IPS DF 19.7 (cell line): ENCODE results near the gene LGI4.

Experiments
- DNase-seq: peaks from one replicate; pipeline ENCODE4 v3.0.0-alpha.2; 2013; ENCODE audit warnings: low read depth, low spot score

Gene LGI4

DNA sequence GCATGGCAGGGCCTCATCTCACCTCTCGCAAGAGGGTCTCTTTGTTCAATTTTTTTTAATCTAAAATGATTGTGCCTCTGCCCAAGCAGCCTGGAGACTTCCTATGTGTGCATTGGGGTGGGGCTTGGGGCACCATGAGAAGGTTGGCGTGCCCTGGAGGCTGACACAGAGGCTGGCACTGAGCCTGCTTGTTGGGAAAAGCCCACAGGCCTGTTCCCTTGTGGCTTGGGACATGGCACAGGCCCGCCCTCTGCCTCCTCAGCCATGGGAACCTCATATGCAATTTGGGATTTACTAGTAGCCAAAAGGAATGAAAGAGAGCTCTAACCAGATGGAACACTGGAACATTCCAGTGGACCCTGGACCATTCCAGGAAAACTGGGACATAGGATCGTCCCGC is 11.3 kb downstream of the LGI4 start:
- no peak for DNase-seq

DNA sequence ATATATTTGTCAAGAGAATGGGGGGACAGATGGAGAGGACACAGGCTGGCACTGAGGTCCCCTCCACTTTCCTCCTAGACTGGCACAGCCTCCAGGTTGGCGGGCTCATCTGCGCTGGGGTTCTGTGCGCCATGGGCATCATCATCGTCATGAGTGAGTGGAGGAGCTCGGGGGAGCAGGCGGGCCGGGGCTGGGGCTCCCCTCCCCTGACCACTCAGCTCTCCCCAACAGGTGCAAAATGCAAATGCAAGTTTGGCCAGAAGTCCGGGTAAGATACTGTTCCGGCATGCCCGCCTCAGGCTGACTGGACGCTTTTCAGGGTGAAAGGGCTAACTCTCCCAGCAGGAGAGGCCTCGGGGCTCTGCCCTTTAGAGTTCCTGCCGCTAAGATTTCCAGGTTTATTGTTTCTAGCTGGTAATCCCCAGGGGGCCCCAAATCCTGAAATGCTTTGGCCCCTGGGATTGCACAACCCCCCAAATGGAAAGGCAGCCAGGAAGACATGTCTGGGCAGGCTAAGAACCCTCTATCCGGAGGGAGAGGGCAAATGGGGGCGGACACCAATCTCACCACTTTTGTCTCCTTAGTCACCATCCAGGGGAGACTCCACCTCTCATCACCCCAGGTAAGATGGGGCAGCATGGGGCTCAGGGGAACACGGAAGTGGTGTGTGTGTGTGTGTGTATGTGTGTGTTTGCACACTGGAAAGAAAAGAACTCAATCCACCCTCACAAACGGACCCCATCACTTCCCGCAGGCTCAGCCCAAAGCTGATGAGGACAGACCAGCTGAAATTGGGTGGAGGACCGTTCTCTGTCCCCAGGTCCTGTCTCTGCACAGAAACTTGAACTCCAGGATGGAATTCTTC is 11.9 kb downstream of the LGI4 start:
- no peak for DNase-seq

DNA sequence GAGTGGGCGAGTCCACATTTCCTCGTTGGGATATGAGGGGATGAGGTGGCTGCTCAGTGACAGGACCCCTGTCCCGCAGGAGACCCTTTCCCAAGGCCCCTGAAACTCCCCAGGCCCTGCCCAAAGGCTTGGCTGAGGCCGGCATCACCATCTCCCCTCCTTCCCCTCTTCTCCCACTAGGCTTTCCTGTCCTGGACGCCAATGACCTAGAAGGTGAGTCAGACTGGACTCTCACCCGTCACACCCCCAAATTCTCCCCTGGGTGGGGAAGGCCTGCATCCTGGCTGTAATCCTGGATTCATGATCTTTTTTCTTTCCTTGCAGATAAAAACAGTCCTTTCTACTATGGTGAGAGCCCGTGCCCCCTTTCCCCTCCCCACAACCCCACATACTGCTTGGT is 14.0 kb downstream of the LGI4 start:
- DNase-seq: no peak

DNA sequence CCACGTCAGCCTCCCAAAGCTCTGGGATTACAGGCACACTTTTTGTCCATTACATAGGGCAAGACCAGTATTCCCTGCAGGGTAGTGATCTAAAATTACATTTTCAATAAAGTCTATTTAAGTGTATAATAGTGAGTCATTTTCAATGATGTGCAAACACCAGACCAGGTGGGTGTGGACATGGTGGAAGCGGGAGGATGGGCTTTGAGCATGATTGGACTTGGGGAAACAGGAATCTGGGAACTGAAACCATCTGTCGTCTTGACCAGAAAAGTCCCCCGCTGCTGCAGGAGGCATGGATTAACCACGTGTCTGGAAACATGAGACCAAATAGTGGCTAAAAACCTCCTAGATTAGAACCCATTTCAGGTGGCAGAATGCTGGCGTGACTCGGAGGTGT is 14.4 kb downstream of the LGI4 start:
- DNase-seq: no peak

DNA sequence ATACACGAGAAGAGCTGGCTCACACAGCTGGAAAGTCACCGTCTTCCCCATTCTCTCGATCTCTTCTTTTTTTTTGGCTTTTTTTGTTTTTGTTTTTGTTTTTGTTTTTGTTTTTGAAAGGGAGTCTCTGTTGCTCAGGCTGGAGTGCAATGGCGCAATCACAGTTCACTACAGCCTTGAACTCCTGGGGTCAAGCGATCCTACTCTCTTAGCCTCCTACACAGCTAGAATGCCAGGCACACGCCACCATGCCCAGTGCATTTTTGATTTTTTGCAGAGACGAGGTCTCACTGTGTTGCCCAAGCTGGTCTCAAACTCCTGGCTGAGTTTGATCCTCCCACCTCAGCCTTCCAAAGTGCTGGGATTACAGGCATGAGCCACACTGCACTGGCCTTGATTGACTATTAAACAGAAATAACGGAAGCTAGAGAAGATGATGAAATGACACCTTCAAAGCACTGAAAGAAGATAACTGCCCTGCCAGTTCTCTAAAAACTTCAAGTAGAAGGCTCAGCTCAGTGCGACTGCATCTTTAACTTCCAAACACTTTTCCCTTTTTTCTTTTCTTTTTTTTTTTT is 15.2 kb downstream of the LGI4 start:
- no peak for DNase-seq

DNA sequence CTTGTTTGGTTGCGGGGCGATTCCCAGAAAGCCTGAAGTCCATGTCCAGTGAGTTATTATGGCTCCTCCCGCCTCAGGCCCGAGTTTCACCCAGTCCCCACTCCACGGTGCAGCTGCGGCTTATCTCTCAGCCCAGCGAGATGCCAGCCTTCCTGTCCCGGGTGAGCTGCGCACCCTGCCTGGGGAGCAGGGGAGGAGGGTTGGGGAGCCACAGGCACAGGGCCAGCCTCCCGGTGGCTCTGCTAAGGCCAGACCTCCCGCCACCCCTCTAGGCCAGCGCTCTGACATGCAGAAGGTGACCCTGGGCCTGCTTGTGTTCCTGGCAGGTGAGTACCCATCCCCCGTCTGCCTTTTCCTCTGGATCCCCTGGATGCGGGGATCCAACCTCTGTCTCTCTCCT is 15.8 kb downstream of the LGI4 start:
- no peak for DNase-seq

DNA sequence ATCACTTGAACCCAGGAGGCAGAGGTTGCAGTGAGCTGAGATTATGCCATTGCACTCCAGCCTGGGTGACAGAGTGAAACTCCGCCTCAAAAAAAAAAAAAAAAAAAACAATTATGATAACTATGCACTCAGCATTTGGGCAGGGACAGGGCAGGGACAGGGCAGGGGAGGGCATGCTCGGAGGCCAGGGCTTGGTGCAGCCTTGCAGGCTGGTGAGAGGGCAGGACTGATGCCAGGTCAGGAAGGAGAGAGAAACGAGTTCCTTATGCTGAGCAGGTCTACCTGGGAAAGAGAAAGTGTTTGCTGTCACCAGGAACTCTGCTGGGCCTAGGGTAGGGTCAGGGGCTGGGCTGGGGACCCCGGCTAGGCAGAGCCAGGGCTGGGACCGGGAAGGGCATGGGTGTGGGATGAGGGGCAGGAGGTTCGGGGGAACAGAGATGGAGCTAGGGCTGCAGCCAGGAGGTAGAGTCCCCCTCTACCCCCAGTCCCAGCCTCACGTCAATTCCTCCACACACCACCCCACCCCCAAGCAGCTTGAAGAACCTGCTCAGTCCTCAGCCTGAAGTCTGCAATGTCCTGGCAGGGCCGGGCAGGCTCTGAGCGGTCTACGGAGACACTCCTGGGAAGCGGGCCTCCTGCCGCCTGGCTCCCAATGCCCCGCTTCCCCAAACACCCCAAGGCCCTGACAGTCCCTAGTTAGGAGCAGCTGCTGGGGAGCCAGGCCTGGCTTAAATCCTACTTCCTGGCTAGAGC is 16.4 kb downstream of the LGI4 start:
- no peak for DNase-seq

DNA sequence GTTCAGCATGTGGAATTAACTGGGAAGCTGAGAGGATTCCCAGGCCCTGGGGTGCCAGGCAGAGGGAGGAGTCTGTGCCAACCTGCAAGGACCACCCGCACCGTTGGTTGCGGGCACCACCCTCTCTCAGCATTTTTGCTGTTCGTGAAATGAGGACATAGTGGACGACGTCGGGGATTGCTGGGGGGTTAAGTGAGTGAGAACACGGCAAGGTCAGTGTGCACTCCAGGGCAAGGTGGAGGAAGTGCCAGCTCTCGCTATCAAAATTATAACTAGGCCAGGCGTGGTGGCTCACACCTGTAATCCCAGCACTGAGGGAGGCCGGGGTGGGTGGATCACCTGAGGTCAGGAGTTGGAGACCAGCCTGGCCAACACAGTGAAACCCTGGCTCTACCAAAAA is 17.1 kb downstream of the LGI4 start:
- no peak for DNase-seq

DNA sequence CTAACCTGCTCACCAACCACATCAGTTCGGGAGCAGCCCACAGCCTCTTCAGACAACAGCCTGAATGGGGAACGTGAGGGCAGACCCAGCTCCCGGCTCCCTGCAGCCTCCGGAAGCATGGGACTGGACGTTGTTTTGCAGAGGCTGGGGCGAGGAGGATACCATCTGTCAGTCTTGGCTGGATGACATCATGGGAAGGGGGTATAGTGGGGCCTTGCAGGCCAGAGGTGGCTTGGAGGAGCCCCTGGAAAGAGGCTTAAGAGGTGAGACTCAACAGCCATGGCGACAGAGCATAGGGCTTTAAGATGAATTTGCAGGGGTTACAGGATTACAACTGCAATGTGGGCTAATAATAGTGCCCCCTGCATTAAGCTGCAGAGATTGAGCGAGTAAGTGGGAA is 17.7 kb downstream of the LGI4 start:
- DNase-seq: no peak

DNA sequence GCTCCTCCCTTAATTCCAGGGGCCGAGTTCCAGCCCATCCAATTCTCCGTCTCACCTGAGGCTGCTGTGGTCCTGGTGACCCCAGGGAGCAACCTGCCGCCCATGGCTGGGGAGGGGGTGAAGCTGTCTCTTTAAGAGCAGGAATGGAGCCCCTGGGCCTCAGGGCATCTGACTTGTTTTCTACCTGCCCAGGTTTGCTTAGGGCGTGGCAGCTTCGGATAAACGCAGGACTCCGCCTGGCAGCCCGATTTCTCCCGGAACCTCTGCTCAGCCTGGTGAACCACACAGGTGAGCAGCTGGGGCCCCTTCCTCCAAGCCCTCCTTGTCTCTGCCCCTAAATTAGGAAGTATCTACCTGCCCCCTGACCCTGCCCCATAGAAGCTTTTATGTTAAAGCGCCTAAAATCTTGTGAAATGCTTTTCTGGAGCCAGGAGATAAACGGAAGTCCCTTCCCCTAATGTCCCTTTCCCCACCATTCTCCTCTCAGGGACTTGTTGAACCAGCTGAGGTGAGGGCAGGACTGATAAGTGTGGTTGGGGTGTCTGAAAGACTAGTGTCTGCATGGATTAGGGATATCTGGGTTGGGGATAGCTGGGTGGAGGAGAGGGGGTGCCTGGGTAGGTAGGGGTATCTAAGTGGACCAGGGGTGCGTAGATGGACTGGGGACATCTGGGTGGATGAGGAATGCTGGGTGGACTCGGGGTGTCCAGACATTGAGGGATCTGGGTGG is 18.6 kb downstream of the LGI4 start:
- no peak for DNase-seq

DNA sequence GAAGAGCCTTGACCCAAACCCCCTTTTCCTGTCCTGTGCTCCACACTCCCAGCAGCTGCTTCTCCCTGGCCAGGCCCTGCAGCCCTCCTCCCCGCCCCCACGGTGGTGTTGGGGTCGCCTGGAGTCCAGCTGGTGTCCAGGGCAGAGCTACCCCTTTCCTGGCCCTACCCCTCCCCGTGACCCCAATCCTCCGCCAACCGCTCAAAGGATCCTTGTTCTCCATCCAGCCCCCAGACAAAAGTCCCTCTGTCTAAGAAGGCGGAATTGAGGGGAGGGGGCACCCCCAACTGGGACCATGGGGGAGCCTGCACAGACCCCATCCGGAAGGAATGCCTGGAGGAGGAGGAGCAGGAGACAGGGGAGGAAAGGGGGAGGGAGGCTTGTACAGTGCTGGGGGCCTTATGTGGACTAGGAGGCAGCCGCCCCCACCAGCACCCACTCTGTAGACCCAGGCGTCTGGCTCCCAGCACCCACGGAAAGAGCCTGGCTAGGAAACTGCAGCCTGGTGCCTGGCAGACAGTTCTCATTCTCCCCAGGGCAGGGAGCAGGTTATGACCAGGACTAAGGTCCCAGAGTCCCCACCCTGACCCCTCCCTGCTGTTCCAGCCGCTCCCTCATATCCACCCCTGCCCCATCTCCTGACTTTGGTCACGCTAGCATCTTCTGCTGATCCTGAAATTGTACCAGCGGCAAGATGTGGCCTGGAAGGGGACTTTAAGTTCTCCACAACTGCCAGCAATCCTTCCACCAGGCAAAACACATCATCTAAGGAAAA is 19.5 kb downstream of the LGI4 start, which contains the start of gene FXYD3:
FXYD3 (plus strand) TSS at position 647 of the 775 bp plus-strand sequence. CDS start 3,554 bp downstream, outside the sequence.
- DNase-seq: no peak

DNA sequence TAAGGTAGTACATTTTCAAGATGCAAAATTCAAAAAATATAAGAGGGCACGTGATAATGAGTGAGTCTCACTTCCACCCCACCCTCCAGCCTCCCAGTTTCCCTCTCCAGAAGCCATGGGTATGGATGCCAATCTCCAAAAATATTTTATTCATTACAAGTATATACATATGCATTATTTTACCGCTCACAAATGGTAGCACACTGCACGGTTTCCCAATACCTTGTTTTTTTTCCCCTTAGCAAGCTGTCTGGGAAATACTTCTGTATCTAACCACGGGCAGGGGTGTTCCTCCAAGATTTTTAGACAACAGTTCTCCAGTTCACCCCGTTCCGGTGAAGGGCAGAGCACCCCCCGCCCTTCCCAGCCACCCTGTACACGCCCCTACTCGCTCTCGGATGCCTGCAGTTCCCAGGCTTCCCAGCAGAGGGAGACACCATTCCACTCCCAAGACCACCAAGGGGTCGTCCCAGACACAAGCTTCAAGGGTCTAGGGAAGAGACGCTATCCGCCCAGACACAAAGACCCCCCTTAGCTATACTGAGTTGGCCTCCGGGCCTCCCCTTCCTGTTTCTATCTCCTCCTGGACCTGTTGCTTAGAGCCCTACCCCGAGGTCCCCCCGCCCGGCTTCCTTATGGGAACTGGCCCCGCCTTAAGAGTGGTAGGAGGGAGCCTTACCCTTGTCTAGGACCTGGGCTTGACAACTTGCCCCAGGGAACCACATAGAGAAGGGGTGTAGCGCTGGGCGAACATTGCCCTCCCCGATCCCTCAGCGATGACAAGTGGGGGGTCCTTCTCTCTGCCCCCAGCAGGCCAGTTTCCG is 20.3 kb downstream of the LGI4 start:
- peak; percentile 63 for DNase-seq

DNA sequence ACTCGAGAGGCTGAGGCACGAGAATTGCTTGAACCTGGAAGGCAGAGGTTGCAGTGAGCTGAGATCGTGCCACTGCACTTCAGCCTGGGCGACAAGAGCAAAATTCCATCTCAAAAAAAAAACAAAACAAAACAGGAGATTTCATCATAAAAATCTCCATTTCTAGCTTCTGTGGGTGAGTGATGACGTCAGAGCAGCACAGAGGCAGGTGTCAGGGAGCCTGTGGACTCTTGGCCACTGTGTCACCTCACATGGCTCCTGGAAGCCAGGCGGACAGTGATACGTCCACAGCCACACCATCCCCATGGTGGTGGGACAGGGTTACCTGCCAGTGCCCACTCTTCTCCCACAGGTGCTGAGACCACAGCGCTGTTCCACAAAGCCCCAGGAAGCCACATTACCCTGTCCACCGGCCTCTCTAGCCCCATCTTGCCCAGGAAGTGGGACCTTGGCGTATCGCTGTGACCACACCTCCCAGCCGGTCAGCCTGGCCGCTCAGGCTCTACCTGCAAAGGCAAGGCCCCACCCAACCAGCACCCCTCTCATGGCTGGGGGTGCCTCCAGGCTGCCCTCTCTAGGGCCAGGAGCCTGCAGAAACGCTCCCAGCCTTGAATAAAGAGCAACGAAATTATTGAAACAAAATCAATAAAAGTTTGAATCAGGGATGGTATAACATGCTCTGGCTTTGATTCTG is 21.7 kb downstream of the LGI4 start:
- DNase-seq: no peak

DNA sequence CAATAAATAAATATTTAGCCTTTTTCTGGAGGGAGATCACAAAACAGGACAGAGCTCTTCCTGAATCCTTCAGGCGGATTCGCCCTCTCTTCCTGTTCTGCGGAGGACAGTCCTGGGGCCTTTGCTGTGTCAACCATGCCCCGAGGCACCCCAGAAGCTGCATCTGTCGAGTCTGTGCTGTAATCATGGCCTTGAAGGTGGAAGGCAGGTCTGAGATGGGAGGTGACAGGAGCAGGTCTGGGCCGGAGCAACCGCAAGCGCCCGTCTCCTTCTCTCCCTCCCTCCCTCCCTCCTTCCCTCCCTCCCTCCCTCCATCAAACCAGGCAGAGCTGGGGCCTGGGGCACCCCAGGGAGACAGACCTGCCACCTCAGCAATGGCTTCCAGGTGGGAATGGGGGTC is 23.9 kb downstream of the LGI4 start:
- no peak for DNase-seq

DNA sequence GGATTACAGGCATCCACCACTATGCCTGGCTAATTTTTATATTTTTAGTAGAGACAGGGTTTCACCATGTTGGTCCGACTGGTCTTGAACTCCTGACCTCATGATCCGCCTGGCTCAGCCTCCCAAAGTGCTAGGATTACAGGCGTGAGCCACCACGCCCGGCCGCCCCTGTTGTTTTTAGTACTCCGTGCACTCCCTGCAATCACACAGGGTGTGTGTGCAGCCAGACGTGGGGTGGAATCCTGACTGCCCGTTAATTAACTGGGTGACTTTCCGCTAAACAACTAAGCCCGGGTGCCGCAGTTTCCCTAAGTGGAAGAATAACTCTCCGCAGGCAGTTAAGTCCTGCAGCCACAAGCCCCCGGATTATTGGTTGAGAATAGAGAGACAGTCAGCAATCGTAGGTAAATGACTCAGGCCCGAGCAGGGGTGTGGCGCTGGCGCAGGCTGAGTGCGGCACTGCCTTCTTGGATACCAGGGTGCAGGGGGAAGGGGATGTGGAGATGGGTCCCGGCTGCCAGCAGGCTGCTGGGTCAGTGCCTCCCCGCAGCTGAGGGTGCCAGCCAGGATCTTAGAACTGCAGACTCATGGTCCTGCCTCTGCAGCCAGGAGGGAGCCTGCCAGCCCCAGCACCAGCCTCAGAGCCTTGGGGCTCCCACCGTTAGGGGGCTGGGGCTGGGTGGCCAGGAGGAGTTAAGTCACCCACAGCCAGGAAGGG is 25.3 kb downstream of the LGI4 start:
- DNase-seq: no peak

DNA sequence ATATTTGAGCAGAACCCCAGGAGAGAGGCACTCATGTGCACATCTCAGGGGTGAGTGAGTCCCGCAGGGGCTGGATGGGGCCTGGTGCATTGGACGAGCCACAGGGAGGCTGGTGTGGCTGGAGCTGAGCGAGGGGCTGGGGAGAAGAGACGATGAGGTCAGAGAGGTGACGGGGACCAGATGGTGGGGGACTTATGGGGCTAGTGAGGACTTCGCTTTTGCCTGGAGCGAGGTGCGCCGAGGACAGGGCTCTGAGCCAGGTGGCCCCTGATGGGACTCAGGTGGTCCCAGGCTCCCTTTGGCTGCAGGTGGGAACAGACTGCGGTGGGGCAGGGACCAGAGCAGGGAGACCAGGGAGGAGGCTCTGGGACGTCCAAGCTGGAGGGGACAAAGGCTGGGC is 26.1 kb downstream of the LGI4 start:
- no peak for DNase-seq

DNA sequence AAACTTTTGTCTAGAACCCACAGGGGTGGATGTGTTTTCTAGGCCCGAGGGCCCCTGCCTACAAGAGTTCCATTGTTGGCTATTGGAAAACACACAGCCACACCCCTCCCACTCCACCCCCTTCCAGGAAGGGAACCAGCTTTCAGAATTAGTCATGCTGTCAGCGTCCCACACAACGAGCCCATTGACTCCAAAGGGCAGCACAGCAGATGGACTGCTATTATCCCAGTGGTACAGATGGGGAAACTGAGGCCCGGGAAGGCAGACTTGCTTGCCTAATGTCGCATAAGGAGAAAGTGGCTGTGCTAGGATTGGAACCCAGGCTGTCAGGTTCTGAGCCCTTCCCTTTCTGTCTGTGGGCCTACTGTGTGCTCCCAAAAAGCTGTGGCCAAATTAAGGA is 27.3 kb downstream of the LGI4 start:
- no peak for DNase-seq

DNA sequence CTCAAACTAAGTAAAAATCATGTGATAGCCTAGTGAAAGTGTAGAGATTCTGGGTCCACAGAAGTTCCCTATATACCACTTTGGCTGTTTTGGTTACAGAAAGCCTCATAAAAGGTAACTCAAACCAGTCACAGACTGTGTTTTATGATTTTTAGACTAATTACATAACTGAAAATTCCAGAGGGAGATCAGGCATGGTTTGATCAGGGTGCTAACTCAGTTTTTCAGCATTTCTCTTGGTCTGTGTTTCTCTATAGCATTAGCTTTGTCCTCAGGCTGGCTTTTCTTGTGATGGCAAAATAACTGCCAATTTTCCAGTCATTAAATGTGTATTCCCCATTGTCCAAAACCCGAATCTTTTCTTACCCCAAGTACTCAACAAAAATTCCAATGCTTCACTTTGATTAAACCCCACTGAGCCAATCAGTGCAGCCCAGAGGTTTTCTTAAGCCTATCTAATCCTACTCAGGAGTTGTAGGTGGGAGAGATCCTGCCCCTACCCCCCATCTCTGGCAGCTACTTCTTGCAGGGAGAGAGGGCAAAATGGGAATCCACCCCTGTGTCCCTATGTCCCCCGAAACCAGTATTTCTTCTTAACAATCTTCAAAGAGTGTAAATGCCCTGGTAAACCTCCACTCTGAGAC is 27.8 kb downstream of the LGI4 start:
- no peak for DNase-seq

DNA sequence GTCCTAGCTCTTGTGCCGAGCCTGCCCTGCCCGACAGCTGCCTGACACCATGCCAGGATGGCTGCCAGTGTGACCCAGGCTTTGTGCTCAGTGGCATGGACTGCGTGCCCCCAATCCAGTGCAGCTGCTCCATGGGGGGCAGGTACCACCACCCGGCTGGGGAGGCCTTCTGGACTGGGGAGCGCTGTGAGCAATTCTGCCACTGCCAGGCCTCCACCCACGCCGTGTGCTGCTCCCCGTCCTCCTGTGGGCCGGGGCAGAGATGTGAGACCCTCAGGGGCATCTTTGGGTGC is 28.6 kb downstream of the LGI4 start:
- DNase-seq: no peak
